ENCODE data around the gene OR2S2. TPM values are rescaled to one million over a fixed set of nuclear protein-coding genes. Genes with fewer than 3 reads are reported as not detected.

The OR2S2 gene
- total and polyA plus RNA-seq, 12 donors = not detected

GRCh38 chr9:35919212-35920008 lies 38.5 kb downstream of the OR2S2 start:
- no peak for TF ChIP-seq CTCF (IDR thresholded peaks at IDR 0.05)
- no peaks in the 10 kb centered on the region for H3K9me3 ChIP-seq
- no peaks in the 10 kb centered on the region for H3K36me3 ChIP-seq
- no peak for DNase-seq
- peaks cover 16 to 94% (median 58%) of the 10 kb centered on the region in 9 donors for H3K4me1 ChIP-seq
- H3K4me3 ChIP-seq = no peak overlapping the region
- no peaks in the 10 kb centered on the region for H3K27me3 ChIP-seq
- intact Hi-C loops (cut with DNase I) = no loop called here
- peak in 2 of 8 donors; percentile 46 to 62 for ATAC-seq
- 62 to 69% methylated on average over 3 of the region's 3 CpGs for WGBS, 2 donors
- H3K27ac ChIP-seq = peak overlapping the region; percentile 64 to 90 (median 78)

- no peak for TF ChIP-seq CTCF (IDR thresholded peaks at IDR 0.05)
- H3K27me3 ChIP-seq = no peaks in the 10 kb centered on the region
- no peaks in the 10 kb centered on the region for H3K9me3 ChIP-seq
- H3K4me1 ChIP-seq = peaks cover 17 to 92% (median 56%) of the 10 kb centered on the region in 9 donors
- WGBS, 2 donors = 73% methylated on average over 3 of the region's 3 CpGs
- no peak for DNase-seq
- intact Hi-C loops (cut with DNase I) = no loop called here
- H3K4me3 ChIP-seq = no peak overlapping the region
- H3K36me3 ChIP-seq = no peaks in the 10 kb centered on the region
- peak overlapping the region; percentile 53 to 90 (median 78) for H3K27ac ChIP-seq
- no peak for ATAC-seq
These were observed 39.2 kb downstream of the OR2S2 start for GRCh38 chr9:35918780-35919179.

- intact Hi-C loops (cut with DNase I) = no loop called here
- TF ChIP-seq CTCF (IDR thresholded peaks at IDR 0.05) = no peak
These were observed 40.7 kb downstream of the OR2S2 start for GRCh38 chr9:35917261-35917660.

GRCh38 chr9:35915681-35916294 lies 42.2 kb downstream of the OR2S2 start:
- no peak for TF ChIP-seq CTCF (IDR thresholded peaks at IDR 0.05)
- Histone ChIP-seq H3K4me1 (peaks cover 17 to 93% (median 62%) of the 10 kb centered on the region in 9 donors), H3K27ac (peak overlapping the region; percentile 64 to 90 (median 80)), H3K9me3 (no peaks in the 10 kb centered on the region), H3K27me3 (no peaks in the 10 kb centered on the region), H3K4me3 (no peak overlapping the region), H3K36me3 (no peaks in the 10 kb centered on the region)
- ATAC-seq (peak in 6 of 8 donors; percentile 1 to 43 (median 18)), DNase-seq (no peak)
- WGBS, 2 donors = 69 to 77% methylated on average over 16 of the region's 16 CpGs
- intact Hi-C loops (cut with DNase I) = no loop called here

More at GRCh38 chr9:35917261-35917660, 40.7 kb downstream of the OR2S2 start:
- DNase-seq (no peak), ATAC-seq (peak in 1 of 8 donors; percentile 13)
- Histone ChIP-seq H3K27ac (peak overlapping the region; percentile 64 to 90 (median 78)), H3K9me3 (no peaks in the 10 kb centered on the region), H3K36me3 (no peaks in the 10 kb centered on the region), H3K4me3 (no peak overlapping the region), H3K4me1 (peaks cover 17 to 85% (median 56%) of the 10 kb centered on the region in 9 donors), H3K27me3 (no peaks in the 10 kb centered on the region)
- 59 to 85% methylated on average over 4 of the region's 4 CpGs for WGBS, 2 donors

All from heart right ventricle (tissue), 16 donors.